Tibial artery (tissue), 4 donors: ENCODE data around the gene TMA7B.
"Not testable (repeated sequence)": the region's sequence is repeated elsewhere in the genome, so short reads cannot be mapped to it uniquely, and the experiment has no call there.

Source experiments
- DNase-seq, 2 donors: peaks; one replicate each; pipeline ENCODE4 v3.0.0-alpha.2; 2019
- H3K27ac ChIP-seq, 2 donors: fragments of 200-600 bp; sonication (generic) in 1 of 2; 1 replicate in 1 of 2; 2 replicates in 1 of 2; pipeline ENCODE4 v1.5.1; 2018 to 2019; ENCODE audit warnings: mild to moderate bottlenecking in 1 of 2
- H3K27me3 ChIP-seq, 2 donors: fragments of 200-600 bp; sonication (generic) in 1 of 2; one replicate each; pipeline versions ENCODE4 v1.5.1 to v1.6.0; 2016 to 2019
- H3K36me3 ChIP-seq, 3 donors: fragments of 200-600 bp; sonication (generic) in 2 of 3; one replicate each; pipeline ENCODE4 v1.5.1; 2016 to 2019; ENCODE audit warnings: mild to moderate bottlenecking in 2 of 3
- H3K4me1 ChIP-seq, 4 donors: fragments of 200-600 bp; sonication (generic) in 2 of 4; 1 replicate in 3 of 4; 2 replicates in 1 of 4; pipeline ENCODE4 v1.5.1; 2016 to 2019
- H3K4me3 ChIP-seq, 2 donors: fragments of 200-600 bp; sonication (generic) in 1 of 2; 1 replicate in 1 of 2; 2 replicates in 1 of 2; pipeline ENCODE4 v1.5.1; 2018 to 2019; ENCODE audit warnings: mild to moderate bottlenecking in 2 of 2
- H3K9me3 ChIP-seq, 3 donors: fragments of 200-600 bp; sonication (generic) in 1 of 3; one replicate each; pipeline ENCODE4 v1.5.1; 2016 to 2019
- CTCF ChIP-seq, 2 experiments: fragments of 200-600 bp in 1 of 2; fragments of 450-650 bp in 1 of 2; IDR thresholded peaks; one replicate each; pipeline ENCODE4 v1.5.1; 2017 to 2019; ENCODE audit warnings: antibody characterized with exemption in 2 of 2, mild to moderate bottlenecking in 1 of 2, moderate library complexity in 1 of 2
- intact Hi-C: fragments of 100-400 bp; cut with DNase I; formaldehyde crosslinking; loops from one replicate; pipeline ENCODE4 v1.15.0; 2023; ENCODE audit warnings: low total_unique reads

TMA7B gene

DNA sequence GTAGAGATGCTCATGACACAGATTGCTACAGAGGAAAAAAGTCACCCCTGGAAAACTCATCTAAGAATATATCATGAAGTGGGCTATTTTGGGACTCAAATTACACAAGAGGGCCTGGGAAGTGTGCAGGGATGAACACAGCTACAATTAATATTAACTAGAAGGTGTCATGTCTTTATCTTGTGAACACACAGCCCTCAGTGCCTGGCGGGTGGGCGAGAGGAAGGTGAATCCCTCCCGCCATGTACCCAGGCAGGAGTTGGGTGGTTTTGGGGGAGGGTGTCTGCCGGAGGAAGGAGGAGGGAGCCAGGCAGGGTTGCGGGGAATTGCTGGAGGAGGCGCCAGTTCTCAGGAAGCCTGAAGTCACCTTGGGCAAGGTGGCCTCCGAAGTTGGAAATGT is 29.4 kb downstream of the TMA7B start:
- Histone ChIP-seq H3K4me3 (no peak overlapping the region), H3K36me3 (no peaks in the 10 kb centered on the region), H3K4me1 (peaks cover 0 to 5% (median 3%) of the 10 kb centered on the region in 4 donors), H3K9me3 (no peaks in the 10 kb centered on the region), H3K27ac (no peak overlapping the region), H3K27me3 (peaks cover 0 to 40% of the 10 kb centered on the region in 2 donors)
- intact Hi-C loops = no loop called here
- no peak for TF ChIP-seq CTCF (IDR thresholded peaks at IDR 0.05)
- no peak for DNase-seq

- Histone ChIP-seq H3K4me3 (no peak overlapping the region), H3K36me3 (no peaks in the 10 kb centered on the region), H3K4me1 (peaks cover 0 to 12% (median 7%) of the 10 kb centered on the region in 4 donors), H3K27ac (no peak overlapping the region), H3K9me3 (no peaks in the 10 kb centered on the region), H3K27me3 (peaks cover 0 to 41% of the 10 kb centered on the region in 2 donors)
- intact Hi-C loops = no loop called here
- DNase-seq = no peak
- TF ChIP-seq CTCF (IDR thresholded peaks at IDR 0.05) = no peak
Observed at GRCh38 chr22:39990686-39991085, 30.5 kb downstream of the TMA7B start.

DNA sequence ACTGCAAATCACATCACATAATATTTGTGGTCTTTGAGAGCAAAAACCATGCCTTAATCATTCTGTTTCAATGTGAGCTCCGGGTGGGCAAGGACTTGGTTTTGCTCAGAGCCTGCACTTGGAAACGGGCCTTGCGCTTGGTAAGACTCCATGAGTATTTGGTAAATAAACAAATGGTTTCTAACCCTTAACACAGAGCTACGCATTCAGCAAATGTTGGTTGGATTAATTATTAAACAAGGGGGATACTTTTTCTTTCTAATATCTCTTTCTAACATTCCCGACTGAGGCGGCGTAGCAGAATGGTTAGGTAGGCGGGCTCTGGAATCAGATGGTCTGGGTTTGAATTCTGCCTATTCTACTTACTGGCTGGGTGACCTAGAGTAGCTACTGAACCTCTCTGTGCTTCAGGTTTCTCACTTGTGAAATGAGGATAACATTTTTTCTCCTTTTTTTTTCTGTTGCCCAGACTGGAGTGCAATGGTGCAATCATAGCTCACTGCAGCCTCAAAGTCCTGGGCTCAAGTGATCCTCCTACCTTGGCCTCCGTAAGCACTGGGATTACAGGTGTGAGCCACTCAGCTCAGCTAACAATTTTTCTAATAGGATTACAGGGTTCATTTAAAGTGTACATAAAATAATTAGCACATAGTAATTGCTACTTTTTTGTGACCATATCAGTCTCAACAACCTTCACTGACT is 31.1 kb downstream of the TMA7B start:
- DNase-seq = no peak
- H3K4me1 ChIP-seq = peaks cover 0 to 12% (median 7%) of the 10 kb centered on the region in 4 donors
- no peak overlapping the region for H3K4me3 ChIP-seq
- H3K27ac ChIP-seq = no peak overlapping the region
- TF ChIP-seq CTCF (IDR thresholded peaks at IDR 0.05) = no peak
- no peaks in the 10 kb centered on the region for H3K36me3 ChIP-seq
- no peaks in the 10 kb centered on the region for H3K9me3 ChIP-seq
- peaks cover 0 to 43% of the 10 kb centered on the region in 2 donors for H3K27me3 ChIP-seq
- intact Hi-C loops = no loop called here

DNA sequence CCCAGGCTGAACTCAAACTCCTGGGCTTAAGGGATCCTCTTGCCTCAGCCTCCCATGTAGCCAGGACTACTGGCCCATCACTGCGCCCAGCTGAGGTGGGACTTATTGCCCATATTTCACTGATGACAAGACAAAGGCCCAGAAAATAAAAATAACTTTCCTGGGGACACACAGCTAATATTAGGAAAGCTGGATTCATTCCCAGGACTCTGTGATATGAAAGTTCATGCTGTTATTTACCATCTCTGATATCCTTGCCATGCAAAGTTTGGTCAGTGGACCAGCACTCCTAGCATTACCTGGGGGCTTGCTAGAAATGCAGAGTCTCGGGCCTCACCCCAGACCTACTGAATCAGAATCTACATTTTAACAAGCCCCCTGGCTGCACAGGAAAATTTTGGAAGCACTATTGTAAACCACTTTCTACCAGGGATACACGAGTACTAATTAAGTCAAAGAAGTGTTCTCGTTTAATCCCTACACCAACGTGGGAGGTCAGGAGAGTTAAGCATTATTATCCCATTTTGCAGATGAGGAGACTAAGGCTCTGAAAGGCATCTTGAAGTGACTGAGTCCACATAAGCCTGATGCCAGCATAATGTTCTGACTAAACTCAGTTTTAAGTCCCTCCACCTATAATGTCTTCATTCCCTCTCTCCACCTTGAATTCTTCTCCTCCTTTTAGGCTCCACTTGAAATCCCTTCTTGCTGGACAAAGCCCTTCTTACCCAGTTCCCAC is 32.1 kb downstream of the TMA7B start:
- Histone ChIP-seq H3K9me3 (no peaks in the 10 kb centered on the region), H3K4me3 (no peak overlapping the region), H3K4me1 (peaks cover 0 to 12% (median 7%) of the 10 kb centered on the region in 4 donors), H3K27me3 (peaks cover 0 to 53% of the 10 kb centered on the region in 2 donors), H3K27ac (no peak overlapping the region), H3K36me3 (no peaks in the 10 kb centered on the region)
- DNase-seq = no peak
- intact Hi-C loops = no loop called here
- TF ChIP-seq CTCF (IDR thresholded peaks at IDR 0.05) = no peak

DNA sequence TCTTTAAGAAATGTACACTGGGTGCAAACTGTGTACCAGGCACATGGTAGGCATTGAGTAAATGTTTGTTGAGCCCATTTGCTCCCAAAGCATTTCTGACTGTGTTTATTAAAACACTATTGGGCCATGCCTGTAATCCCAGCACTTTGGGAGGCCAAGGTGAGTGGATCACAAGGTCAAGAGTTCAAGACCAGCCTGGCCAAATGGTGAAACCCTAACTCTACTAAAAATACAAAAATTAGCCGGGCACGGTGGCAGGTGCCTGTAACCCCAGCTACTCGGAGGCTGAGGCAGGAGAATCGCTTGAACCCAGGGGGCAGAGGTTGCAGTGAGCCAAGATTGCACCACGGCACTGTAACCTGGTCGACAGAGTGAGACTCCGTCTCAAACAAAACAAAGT is 32.7 kb downstream of the TMA7B start:
- DNase-seq, H3K36me3 ChIP-seq, H3K27ac ChIP-seq, intact Hi-C loops, H3K4me3 ChIP-seq, H3K9me3 ChIP-seq: not testable (repeated sequence)
- Histone ChIP-seq H3K27me3 (peaks cover 0 to 59% of the 10 kb centered on the region in 2 donors), H3K4me1 (peaks cover 0 to 17% (median 7%) of the 10 kb centered on the region in 4 donors)

DNA sequence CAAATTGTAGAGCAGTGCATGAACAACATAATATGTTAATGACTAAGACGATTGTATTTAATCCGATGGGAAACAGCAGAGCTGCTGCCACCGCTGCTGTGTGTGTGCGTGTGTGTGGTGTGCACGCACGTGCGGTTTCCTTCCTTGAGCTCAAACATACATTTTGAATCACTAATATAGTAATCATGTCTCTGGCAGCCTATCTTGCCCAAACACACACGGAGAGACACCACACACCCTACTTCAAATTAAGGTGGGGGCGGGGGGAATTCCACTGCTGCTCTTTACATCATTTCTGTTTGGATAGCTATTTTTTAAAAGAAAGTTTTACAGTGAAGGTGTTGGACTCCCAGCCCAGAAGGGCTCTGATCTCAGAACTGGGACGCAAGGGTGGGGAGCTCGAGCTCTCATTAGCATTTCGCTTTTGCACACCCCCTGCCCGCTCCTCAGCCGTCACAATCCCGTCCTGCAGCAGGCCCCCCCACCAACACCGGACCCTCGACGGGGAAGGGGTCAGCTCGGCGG is 33.9 kb downstream of the TMA7B start:
- Histone ChIP-seq H3K4me3 (no peak overlapping the region), H3K36me3 (no peaks in the 10 kb centered on the region), H3K27ac (no peak overlapping the region), H3K9me3 (no peaks in the 10 kb centered on the region), H3K4me1 (peaks cover 0 to 28% (median 7%) of the 10 kb centered on the region in 4 donors), H3K27me3 (peaks cover 0 to 63% of the 10 kb centered on the region in 2 donors)
- TF ChIP-seq CTCF (IDR thresholded peaks at IDR 0.05) = no peak
- DNase-seq = no peak
- intact Hi-C loops = no loop called here
